Stimulated activated naive CD4-positive, alpha-beta T cell (primary cell): ENCODE data around the gene ZNF117.
A peak's percentile ranks its signal among the peaks of the same experiment; 100 is the strongest.
"Not testable (repeated sequence)": the region's sequence is repeated elsewhere in the genome, so short reads cannot be mapped to it uniquely, and the experiment has no call there.

Experiments
- DNase-seq, 6 experiments: peaks; one replicate each; lab custom pipeline; 2025; lab: John Stamatoyannopoulos, UW

ZNF117 gene

DNA sequence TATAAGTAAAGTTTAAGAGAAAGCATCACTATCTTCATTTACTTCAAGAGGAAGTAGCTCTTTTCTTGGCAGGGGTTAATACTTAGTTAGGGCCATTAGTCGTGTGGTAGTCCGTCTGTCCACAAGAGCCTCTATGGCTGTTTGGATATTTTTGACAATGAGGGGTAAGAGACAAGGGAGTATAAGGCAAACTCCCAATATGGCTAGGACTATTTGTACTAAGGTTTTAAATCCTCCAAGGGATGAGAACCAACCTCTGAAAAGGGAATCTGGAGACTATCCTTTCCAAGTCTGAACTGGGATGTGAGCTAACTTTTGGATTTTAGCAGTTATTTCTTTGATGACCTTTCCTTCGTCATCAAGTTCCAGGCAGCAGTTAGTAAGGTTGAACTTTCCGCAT, at the start of gene ZNF117:
ZNF117 (minus strand) TSS at position 101 of the 400 bp plus-strand sequence.
- no peak for DNase-seq

DNA sequence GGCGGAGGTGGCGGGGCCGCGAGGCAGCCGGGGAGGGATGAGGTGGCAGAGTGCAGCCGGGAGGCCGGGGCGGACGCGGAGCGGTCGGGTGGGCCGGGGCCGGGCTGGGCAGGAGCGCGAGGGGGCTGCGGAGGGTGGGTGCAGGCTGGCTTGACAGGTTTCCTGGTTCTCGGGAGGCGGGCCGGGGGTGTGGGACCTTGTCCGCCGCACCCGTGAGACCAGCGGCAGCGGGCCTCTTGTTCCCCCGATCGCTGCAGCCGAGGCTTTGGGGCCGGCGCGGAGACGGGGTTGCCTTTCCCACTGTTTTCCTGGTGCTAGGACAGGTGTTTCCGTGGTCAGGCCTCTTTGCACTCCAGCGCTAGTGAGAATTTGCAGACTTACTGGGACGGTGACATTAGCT, 47.9 kb upstream of the ZNF117 start:
- DNase-seq = peak in 4 of 6 experiments; percentile 10 to 37 (median 27)

DNA sequence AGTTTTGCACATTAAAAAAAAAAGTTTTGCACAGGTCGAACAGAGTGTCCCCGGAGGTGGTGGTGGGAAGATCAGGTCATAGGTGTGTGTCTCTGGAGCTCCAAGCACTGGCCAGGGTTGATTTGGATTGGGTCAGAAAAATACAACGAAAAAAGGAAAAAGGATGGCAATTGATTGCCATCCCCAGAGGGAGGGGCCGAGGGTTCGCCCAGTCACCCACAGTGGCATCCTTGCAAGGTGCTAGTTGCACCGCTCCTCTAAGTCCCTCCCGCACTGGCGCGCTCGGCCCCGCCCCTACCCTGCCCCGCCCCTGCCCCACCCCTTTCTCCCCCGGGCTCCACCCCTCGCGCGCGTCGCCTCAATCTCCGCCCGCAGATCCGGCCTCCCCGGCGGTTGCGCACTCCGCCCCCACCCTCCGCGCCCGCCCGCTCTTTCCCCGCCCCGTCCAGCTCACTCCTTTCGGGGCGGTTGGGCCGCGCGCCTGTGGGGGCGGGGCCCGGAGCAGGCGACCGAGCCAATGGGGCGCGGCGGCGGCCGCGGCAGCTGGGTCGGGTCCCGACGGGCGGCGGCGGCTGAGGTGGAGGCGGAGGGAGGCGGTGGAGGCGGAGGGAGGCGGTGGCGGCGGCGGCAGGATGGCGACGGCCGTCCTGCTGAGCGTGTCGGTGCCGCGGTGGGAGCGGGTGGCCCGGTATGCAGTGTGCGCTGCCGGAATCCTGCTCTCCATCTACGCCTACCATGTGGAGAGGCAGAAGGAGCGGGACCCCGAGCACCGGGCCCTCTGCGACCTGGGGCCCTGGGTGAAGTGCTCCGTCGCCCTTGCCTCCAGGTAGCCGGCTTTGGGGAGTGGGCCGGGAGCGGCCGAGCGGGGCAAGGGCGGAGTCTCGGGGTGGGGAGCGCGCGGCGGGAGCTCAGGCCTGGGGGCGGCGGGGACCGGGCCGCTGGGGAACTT, 47.2 kb upstream of the ZNF117 start:
- peak; percentile 92 to 98 (median 94) for DNase-seq

DNA sequence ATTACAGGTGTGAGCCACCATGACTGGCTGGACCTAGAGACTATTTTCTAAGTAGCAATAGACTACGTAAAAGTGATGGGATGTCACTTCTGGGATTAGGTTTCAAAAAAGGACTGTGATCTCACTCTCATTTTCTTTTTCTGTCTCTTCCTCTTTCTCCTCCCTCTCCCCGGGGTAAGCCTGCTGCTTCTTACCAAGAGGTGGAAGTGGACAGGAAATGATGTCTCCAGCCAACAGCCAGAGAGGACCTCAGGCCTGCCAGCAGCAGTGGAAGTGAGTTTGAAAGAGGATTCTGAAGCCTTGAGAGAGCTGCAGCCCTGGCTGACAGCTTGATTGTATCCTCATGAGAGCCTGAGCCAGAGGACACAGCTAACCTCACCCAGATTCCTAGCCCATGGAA, 45.7 kb upstream of the ZNF117 start:
- DNase-seq = not testable (repeated sequence)

DNA sequence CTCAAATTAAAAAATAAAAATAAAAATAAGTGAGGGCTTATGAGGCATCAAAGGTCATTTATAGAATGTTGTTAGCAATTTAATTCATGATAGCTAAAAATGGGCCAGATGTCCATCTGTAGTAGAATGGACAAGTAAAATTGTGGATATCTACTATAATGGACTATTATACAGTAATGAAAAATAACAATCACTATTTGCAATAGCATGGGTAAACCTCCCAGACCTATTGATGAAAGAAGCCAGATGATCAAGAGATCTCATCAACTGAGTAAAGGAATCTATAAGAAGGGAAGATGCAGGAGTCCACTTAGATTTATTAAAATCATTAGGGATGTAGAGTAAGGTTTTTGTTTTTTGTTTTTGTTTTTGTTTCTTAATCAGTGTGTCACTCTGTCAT, 44.6 kb upstream of the ZNF117 start:
- not testable (repeated sequence) for DNase-seq

DNA sequence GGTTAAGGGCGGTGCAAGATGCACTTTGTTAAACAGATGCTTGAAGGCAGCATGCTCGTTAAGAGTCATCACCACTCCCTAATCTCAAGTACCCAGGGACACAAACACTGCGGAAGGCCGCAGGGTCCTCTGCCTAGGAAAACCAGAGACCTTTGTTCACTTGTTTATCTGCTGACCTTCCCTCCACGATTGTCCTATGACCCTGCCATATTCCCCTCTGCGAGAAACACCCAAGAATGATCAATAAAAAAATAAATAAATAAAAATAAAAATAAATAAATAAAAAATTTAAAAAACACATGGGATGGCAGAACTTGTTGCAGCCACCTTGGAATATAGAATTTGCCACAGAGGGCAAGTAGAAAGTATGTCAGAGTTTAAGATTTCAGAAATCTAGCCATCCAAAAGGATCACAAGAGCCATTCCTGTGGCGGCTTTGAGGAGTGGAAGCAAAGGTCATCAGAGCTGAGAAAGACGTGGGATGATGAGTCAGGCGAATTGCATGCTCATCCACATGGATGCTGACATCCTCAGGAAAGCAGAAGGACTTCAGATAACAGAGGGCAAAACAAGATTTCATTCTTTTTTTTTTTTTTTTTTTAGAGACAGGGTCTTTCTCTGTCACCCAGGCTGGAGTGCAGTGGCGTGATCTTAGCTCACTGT, 43.4 kb upstream of the ZNF117 start:
- DNase-seq = not testable (repeated sequence)

DNA sequence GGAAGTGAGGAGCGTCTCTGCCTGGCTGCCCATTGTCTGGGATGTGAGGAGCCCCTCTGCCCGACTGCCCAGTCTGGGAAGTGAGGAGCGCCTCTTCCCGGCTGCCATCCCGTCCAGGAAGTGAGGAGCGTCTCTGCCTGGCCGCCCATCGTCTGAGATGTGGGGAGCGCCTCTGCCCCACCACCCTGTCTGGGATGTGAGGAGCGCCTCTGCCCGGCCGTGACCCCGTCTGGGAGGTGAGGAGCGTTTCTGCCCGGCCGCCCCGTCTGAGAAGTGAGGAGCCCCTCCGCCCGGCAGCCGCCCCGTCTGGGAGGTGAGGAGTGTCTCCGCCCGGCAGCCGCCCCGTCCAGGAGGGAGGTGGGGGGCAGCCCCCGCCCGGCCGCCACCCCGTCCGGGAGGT, 42.6 kb upstream of the ZNF117 start:
- not testable (repeated sequence) for DNase-seq

DNA sequence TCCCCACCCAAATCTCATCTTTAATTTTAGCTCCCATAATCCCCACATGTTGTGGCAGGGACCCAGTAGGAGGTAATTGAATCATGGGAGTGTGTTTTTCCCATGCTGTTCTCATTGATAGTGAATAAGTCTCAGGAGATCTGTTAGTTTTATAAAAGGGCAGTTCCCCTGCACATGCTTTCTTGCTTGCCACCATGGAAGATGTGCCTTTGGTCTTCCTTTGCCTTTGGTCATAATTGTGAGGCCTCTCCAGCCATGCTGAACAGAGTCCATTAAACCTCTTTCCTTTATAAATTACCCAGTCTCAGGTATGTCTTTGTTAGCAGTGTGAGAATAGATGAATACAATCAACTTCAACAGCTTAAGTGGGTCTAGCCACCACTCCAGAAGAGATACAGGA, 34.2 kb upstream of the ZNF117 start:
- not testable (repeated sequence) for DNase-seq

DNA sequence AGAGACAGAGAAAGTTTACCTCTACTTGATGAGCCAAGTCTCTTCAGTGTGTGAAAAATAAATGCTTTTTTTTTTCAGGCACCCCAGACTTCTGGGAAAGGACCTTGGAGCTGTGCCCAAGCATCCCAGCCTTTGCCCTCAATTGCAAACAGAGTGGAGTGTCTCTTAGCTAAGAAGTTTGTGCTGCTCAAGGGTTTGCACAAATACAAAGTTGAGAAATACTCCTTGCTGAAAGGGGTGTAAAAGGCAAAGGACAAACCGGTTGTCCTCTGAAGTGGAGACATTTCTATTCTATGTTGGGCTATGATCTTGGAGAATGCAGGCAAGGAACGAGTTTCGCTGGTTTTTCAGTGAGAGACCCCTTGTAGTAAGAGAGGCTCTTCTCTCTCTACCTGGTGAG, 30.1 kb upstream of the ZNF117 start:
- DNase-seq = not testable (repeated sequence)

DNA sequence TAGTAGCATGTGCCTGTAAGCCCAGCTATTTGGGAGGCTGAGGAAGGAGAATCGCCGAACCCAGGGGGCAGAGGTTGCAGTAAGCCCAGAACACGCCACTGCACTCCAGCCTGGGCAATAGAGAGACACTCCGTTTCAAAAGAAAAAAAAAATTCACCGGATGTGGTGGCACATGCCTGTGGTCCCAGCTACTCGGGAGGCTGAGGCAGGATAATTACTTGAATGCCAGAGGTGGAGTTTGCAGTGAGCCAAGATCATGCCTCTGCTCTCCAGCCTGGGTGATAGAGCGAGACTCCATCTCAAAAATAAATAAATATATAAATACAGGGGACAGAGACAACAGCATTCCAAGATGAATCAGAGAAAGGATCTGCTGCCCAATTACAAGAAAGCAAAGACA, 19.0 kb upstream of the ZNF117 start:
- DNase-seq = not testable (repeated sequence)

DNA sequence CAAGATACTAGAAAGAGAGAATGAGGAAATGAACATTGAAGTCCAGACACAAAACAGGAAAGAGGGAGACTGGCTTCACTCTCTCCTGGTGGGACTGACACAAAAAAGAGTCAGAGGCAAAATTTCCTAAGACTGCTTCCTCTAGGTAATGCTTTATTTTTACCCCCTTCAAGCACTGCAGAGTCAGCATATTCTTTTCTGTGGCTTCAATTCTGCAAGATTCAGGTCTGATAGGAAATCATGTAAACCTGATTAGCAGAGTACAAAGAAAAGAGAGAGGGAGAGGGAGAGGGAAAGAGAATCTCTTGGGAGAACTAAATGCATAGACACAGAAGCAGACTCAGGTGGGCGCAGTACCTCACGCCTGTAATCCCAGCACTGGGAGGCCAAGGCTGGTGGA, 18.6 kb upstream of the ZNF117 start:
- DNase-seq = not testable (repeated sequence)

DNA sequence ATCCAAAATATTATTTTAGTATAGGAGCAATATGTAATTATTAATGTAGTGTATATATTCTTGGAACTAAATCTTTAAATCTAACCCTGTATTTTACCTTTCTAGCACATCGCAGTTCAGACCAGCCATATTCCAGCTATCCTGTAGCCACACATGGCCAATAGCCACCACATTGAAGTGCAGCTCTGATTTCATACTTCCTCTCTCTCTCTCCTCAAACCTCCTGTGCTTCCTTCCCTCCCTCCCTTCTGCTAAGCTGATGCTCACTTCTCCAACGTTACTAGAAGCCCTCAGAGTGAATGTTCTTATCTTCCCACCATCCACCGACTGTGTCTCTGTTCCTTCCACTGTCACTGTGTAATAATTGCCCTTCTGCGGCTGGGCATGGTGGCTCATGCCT, 16.2 kb upstream of the ZNF117 start:
- peak in 1 of 6 experiments; percentile 21 for DNase-seq

DNA sequence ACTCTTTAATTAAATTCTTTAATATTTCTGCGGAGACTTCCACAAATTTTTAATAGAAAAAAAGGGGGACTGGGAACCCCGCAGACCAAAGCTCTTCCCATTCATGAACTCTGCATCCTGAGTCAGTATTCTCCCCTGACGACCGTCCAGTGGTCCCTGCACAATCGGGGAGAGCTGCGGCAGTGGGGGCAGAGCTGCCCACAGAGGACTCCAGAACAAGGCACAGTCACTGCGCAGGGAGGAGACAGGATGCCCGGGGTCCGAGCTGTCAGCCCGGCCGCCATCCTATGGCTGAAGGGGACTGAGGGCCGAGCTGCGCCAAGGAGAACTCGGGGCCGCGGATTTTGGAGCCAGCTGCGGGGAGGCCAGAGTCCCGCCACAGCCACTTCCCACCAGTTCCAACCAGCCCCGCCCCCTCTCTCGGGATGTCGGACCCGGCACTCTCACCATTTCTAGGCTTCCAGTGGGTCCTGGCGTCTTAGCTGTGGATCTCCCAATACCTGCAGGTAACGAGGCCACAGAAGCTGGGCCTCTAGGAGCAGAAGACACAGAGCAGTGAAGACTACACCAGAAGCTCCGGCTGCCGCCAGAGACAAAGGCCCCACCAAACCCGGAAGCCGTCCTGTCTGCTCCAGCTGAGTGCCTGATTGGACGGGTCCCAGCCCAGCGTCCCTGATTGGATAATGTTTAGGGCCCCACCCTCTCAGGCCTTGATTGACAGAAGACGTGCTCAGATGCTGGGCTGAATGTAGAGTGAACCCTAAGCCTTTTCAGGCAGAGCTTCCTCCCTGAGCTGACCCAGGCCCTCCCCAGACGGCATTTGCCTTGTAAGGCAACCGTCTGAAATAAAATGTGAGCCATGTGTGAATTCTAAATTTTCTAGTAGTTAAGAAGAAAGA, 15.5 kb upstream of the ZNF117 start, which contains the start of gene ERV3-1:
ERV3-1 (minus strand) TSS at position 594 of the 899 bp plus-strand sequence. CDS start 13,661 bp downstream, outside the sequence.
- DNase-seq = peak; percentile 85 to 94 (median 92)

DNA sequence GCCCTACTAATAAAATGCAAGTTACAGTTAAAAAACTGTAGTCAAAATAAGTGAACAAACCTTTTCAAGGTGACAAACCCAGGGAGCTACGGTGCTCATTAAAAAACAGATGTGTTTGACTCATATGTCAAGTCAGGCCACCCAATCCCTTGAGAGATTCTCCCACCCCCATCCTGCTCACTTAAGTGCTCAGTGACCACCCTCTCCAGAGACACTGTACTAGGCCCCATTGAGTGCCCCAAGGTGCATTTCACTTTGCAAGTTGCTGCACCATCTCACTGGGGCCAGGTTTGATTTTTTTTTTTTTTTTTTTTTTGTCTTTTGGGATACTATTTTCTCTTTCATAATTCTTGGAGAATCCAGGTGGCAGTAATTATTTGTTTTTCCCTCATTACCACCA, 13.7 kb upstream of the ZNF117 start:
- DNase-seq = no peak

DNA sequence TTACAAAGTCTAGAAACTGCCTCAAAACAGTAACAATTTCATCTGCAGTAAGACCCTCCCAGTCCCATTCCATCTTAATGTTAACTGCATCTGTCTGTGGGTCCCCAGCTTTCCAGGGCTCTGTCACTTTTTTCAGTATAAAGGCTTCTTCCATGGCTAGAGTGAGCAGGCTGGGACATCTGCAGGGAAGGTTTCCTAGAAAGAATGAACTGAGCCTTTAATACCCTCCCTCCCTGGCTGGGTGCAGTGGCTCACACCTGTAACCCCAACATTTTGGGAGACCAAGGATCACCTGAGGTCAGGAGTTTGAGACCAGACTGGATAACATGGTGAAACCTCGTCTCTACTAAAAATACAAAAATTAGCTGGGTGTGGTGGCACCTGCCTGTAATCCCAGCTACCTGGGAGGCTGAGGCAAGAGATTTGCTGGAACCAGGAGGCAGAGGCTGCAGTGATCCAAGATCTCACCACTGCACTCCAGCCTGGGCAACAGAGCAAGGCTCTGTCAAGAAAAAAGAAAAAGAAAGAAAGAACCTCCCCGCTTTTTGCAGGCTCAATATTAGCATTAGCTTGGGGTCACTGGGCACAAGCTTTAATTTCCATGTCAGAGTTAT, 12.2 kb upstream of the ZNF117 start:
- no peak for DNase-seq

DNA sequence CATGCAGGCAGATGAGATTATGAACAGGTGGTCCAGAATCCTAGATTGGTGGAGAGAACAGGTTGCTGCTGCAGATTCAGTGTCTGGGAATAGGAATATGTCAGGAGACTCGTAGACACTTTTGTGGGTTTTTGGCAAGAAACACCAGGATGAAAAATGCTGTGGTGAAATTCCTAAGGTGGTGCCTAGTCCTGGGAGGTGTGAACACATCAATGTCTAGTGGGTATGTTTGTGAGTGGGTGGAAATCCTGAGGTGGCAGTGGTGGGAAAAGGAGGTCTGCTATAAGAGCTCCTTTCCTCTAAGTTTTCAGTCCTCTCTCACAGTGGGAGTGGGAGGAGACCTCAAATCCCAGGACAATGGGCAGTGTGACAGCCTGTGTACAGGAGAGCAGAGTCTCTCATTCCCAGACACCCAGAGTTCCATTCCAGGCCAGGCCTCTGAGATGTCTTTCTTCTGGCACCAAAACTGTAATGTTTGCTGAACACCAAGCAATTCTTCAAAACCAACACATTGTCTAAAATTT, 10.5 kb upstream of the ZNF117 start:
- DNase-seq = no peak

DNA sequence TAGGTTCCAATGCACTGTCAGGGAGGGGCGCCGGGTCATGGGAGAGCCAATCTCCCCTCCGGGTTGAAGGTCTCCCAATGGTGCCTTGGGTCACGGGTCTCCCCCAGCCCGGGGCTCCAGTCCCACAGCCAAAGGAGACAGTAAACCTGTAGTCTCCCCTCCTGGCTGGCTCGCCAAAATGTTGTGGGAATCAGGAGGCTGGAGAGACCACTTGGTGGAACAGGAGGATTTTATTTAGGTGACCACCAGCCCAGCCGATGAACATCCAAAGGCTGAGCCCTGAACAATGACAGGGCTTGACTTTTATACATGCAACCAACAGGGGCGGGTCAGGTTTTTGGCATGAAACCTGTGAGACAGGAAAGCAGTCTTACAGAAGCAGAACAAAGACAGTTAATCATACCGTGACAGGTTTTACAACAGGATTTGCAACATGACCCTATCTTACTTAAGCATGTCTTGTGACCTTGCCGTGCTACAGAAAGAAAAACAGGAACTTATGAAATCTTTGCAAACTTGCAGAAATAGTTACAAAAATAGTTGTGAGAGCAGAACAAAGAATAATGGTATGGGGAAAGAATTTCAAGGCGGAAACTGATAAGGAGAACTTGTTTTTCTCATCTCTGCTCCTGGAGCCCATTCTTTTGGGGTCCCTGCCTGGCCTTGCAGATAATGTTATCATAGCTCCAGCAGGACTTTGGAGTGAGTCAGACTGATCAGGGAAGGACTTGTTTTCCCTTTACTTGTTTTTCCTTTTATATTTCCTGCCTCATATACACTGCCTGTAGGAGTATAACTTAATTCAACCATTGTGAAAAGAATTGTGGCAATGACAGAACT, 8.5 kb upstream of the ZNF117 start:
- DNase-seq = no peak

DNA sequence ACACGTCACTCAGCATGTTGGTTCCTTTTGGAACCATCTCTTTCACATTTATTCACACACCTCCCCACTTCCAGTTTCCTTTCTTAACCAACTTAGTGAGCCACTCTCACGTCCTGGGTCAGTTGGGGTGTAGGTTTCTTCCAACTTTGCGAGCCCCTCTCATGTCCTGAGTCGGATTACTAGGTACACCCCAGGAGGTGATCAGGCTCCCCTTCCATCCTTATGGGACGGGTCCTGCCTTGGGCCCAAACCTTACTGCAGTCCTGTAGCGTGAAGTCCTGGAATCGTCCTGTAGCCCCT, 8.0 kb upstream of the ZNF117 start:
- no peak for DNase-seq

DNA sequence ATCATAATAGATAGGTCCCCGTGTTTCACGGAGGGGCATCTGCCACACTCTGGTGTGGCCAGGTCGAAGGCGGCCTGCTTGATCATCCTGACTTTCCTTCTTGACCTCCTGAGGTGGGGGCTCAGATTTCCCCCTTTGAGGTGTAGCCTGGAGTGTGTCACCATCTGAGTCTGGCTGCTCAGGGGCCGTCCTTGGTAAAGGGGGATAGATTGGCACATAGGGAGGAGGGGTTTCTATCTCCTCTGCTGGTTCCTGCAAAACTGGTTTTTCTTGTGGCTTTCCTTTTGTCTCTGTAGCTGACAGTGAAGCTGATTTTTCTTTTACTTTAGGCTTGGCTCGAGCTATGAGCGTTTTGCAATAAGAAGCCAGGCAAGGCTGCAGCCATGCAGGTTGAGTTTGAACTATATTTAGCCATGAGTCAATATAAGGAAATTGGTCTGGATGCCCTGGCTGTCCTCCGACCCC, 7.1 kb upstream of the ZNF117 start:
- no peak for DNase-seq

DNA sequence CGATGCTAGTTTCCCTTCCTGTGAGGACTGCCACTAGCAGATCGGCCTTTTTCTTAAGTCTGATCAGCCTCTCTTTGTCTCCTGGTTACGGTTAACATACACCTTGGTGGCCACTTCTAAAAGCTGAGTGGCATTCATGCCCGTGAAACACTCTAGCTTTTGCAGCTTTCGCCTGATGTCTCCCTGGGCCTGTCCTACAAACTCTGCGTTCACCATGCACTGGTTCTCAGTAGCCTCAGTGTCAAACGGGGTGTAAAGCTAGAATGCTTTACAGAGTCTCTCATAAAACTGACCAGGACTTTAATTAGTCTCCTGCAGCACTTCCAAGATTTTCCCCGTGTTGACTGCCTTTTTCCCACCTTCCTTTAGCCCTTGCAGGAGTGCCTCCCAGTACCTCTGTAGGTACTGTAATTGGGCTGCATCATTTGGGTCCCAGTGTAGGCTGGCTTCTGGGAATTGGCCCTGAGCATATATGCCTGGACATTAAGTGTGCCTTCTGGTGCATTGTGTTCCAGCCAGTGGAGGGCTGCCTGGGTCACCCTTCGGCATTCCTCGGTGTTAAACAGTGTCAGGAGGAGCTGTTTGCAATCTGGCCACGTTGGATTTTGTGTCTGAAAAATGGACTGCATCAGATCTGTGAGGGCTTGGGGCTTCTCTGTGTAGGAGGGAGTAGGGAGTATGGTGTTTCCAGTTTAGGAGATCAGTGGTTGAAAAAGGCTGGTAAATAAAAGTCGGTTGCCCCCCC, 6.5 kb upstream of the ZNF117 start:
- DNase-seq = no peak
